IMR-90 (cell line): ENCODE results near the gene FKBP14. TPM values are rescaled to one million over a fixed set of nuclear protein-coding genes. Genes with fewer than 3 reads are reported as not detected.

Experiments used
- ATAC-seq: fragments of 200-7000 bp; cut with Tn5 transposase; 2 replicates; pipeline ENCODE4 v1.9.1; 2020; ENCODE audit warnings: low read depth, mild to moderate bottlenecking, moderate library complexity
- BruUV-seq: library from RNA; stranded (reverse); fragments of 400-500 nt; replicated peaks from 2 replicates; lab custom pipeline; 2021; lab: Mats Ljungman, UMichigan
- CTCF ChIA-PET: fragments of 300-600 bp; formaldehyde crosslinking; extraction: SDS; loops from one replicate; lab custom pipeline; 2021; ENCODE audit warnings: antibody characterized with exemption; lab: Yijun Ruan, JAX
- POLR2A ChIA-PET: fragments of 300-600 bp; sonication (Branson Sonifier 250); formaldehyde crosslinking; loops from one replicate; lab custom pipeline; 2022; ENCODE audit warnings: antibody characterized with exemption; ENCODE audit not compliant: unreplicated experiment; lab: Charles Lee
- DNase-seq: peaks from one replicate; pipeline ENCODE4 v3.0.0; 2013
- H2AFZ ChIP-seq: replicated peaks from 2 replicates; pipeline ENCODE3; 2013; ENCODE audit warnings: low read length, mild to moderate bottlenecking; ENCODE audit not compliant: poor library complexity
- H2AK5ac ChIP-seq: 2 replicates; pipeline ENCODE4 v1.6.1; 2013; ENCODE audit warnings: low read depth, low read length, inconsistent platforms
- H2AK9ac ChIP-seq: replicated peaks from 2 replicates; pipeline ENCODE3; 2013; ENCODE audit warnings: mild to moderate bottlenecking, low read depth, low read length, moderate library complexity; ENCODE audit not compliant: poor library complexity
- H2BK120ac ChIP-seq: 2 replicates; pipeline ENCODE4 v1.6.1; 2013; ENCODE audit warnings: low read depth, low read length, inconsistent platforms
- H2BK15ac ChIP-seq: 3 replicates; pipeline ENCODE4 v1.6.1; 2013; ENCODE audit warnings: low read depth, low read length, inconsistent platforms
- H2BK20ac ChIP-seq: 2 replicates; pipeline ENCODE4 v1.6.1; 2013; ENCODE audit warnings: low read depth, mild to moderate bottlenecking, inconsistent platforms, low read length, moderate library complexity
- H2BK5ac ChIP-seq: 2 replicates; pipeline ENCODE4 v1.6.1; 2013; ENCODE audit warnings: mild to moderate bottlenecking, low read depth, low read length, inconsistent platforms; ENCODE audit not compliant: poor library complexity, severe bottlenecking
- H3K14ac ChIP-seq: replicated peaks from 2 replicates; pipeline ENCODE4 v1.6.1; 2013; ENCODE audit warnings: low read depth, low read length, inconsistent platforms
- H3K18ac ChIP-seq: 2 replicates; pipeline ENCODE4 v1.6.1; 2013; ENCODE audit warnings: low read depth, low read length, control low read depth
- H3K23ac ChIP-seq: 2 replicates; pipeline ENCODE4 v1.6.1; 2013; ENCODE audit warnings: low read depth, low read length, inconsistent platforms
- H3K27ac ChIP-seq: 2 replicates; pipeline ENCODE4 v1.5.1; 2013; ENCODE audit warnings: mild to moderate bottlenecking, control low read depth, low read length; ENCODE audit not compliant: insufficient read depth
- H3K27me3 ChIP-seq: 2 replicates; pipeline ENCODE4 v1.6.1; 2013; ENCODE audit warnings: low read length; ENCODE audit not compliant: control insufficient read depth, insufficient read depth
- H3K36me3 ChIP-seq: 2 replicates; pipeline ENCODE4 v1.6.1; 2013; ENCODE audit warnings: low read length, mixed read lengths; ENCODE audit not compliant: control insufficient read depth, insufficient read depth
- H3K4ac ChIP-seq: 2 replicates; pipeline ENCODE4 v1.6.1; 2013; ENCODE audit warnings: low read depth, low read length, inconsistent platforms
- H3K4me1 ChIP-seq: 2 replicates; pipeline ENCODE4 v1.6.1; 2013; ENCODE audit warnings: low read length, mixed read lengths; ENCODE audit not compliant: control insufficient read depth, insufficient read depth
- H3K4me2 ChIP-seq: 2 replicates; pipeline ENCODE4 v1.6.1; 2013; ENCODE audit warnings: low read depth, mild to moderate bottlenecking, control low read depth, low read length, moderate library complexity
- H3K4me3 ChIP-seq: 2 replicates; pipeline ENCODE4 v1.5.1; 2013; ENCODE audit warnings: low read depth, mild to moderate bottlenecking, control low read depth, low read length, moderate library complexity; ENCODE audit not compliant: insufficient read depth
- H3K56ac ChIP-seq: 2 replicates; pipeline ENCODE4 v1.6.1; 2013; ENCODE audit warnings: low read length, inconsistent platforms; ENCODE audit not compliant: insufficient read depth; ENCODE audit errors: extremely low read depth
- H3K79me1 ChIP-seq, 2 experiments: 2 replicates each; pipeline ENCODE4 v1.6.1; 2013; ENCODE audit warnings: low read length in 2 of 2, inconsistent platforms in 1 of 2, low read depth in 1 of 2
- H3K9ac ChIP-seq: 2 replicates; pipeline ENCODE4 v1.6.1; 2013; ENCODE audit warnings: low read depth, low read length, control low read depth
- H3K9me1 ChIP-seq: 2 replicates; pipeline ENCODE4 v1.6.1; 2013; ENCODE audit warnings: low read length, inconsistent platforms; ENCODE audit not compliant: insufficient read depth
- H3K9me3 ChIP-seq: 2 replicates; pipeline ENCODE4 v1.6.1; 2013; ENCODE audit warnings: low read length; ENCODE audit not compliant: control insufficient read depth, insufficient read depth
- H4K20me1 ChIP-seq: 2 replicates; pipeline ENCODE4 v1.6.1; 2013; ENCODE audit warnings: low read length, inconsistent platforms; ENCODE audit not compliant: insufficient read depth
- H4K5ac ChIP-seq: 2 replicates; pipeline ENCODE4 v1.6.1; 2013; ENCODE audit warnings: mild to moderate bottlenecking, low read depth, low read length, control low read depth
- H4K8ac ChIP-seq, 2 experiments: 2 replicates each; pipeline ENCODE4 v1.6.1; 2013; ENCODE audit warnings: low read depth in 2 of 2, low read length in 2 of 2, control low read depth in 1 of 2, inconsistent platforms in 1 of 2
- H4K91ac ChIP-seq: 2 replicates; pipeline ENCODE4 v1.6.1; 2013; ENCODE audit warnings: low read depth, low read length, inconsistent platforms; ENCODE audit not compliant: insufficient read depth
- CTCF ChIP-seq: conservative IDR thresholded peaks from 2 replicates; pipeline ENCODE4 v1.5.1; 2012; ENCODE audit warnings: mild to moderate bottlenecking, low read depth, low read length, improper control_type of control experiment
- ELK1 ChIP-seq: fragments of 150-350 bp; IDR thresholded peaks from 2 replicates; pipeline ENCODE4 v1.6.1; 2016; ENCODE audit warnings: low read depth, mild to moderate bottlenecking, low read length, moderate library complexity, borderline replicate concordance
- FOS ChIP-seq: fragments of 150-350 bp; IDR thresholded peaks from 2 replicates; pipeline ENCODE4 v1.6.1; 2016; ENCODE audit warnings: low read depth, low read length
- MAFK ChIP-seq: IDR thresholded peaks from 2 replicates; pipeline ENCODE4 v1.6.1; 2012; ENCODE audit warnings: low read depth, low read length, improper control_type of control experiment
- MXI1 ChIP-seq: IDR thresholded peaks from 2 replicates; pipeline ENCODE4 v1.6.1; 2012; ENCODE audit warnings: low read depth, mild to moderate bottlenecking, low read length, moderate library complexity, borderline replicate concordance
- USF2 ChIP-seq: fragments of 150-350 bp; IDR thresholded peaks from 2 replicates; pipeline ENCODE4 v1.6.1; 2017; ENCODE audit warnings: mild to moderate bottlenecking, antibody characterized with exemption, low read length, low read depth
- WGBS, 2 experiments: methylation state at CpG; one replicate each; pipeline versions ENCODE4 v1.1.5 to v1.1.7; 2013; ENCODE audit warnings: missing lambda C conversion rate in 2 of 2; ENCODE audit not compliant: insufficient read length in 1 of 2; ENCODE audit errors: extremely low coverage in 2 of 2; 5-methylcytosine and 5-hydroxymethylcytosine counted together
- dilution Hi-C: fragments of 300-500 bp; cut with HindIII; formaldehyde crosslinking; loops from one replicate; pipeline ENCODE4 v1.14.3; 2018; ENCODE audit warnings: low sequenced_read_pairs; ENCODE audit not compliant: unreplicated experiment
- in situ Hi-C: fragments of 300-500 bp; cut with MboI; formaldehyde crosslinking; loops from 3 replicates; pipeline ENCODE4 v1.14.3; 2019; ENCODE audit warnings: low sequenced_read_pairs, inconsistent platforms, mixed read lengths
- intact Hi-C: fragments of 100-400 bp; cut with micrococcal nuclease; formaldehyde crosslinking; loops from 2 replicates; pipeline ENCODE4 v1.10.0; 2022
- polyA plus RNA-seq, 3 experiments: library from polyadenylated mRNA; depleted of rRNA; stranded (reverse); fragments of >200 nt; gene quantifications; 2 replicates each; pipeline ENCODE4 v1.2.3, GENCODE V29; 2012; ENCODE audit warnings: low replicate concordance in 1 of 3
- total RNA-seq: library from RNA; depleted of rRNA; stranded (reverse); fragments of >200 nt; gene quantifications from 2 replicates; pipeline ENCODE4 v1.2.3, GENCODE V29; 2012

The FKBP14 gene
- total and polyA plus RNA-seq, 2 of the 4 experiments (the other 2 are of a cell fraction), result 26.3 to 27.1 TPM

GRCh38 chr7:29987811-29988317, 38.6 kb downstream of the FKBP14 start (continued):
- TF ChIP-seq CTCF, result no peak

GRCh38 chr7:29987083-29987482, 39.4 kb downstream of the FKBP14 start:
- ChIA-PET POLR2A (no interaction called here), CTCF (no interaction called here)
- Histone ChIP-seq H3K9ac (no peak overlapping the region), H2AFZ (no peak overlapping the region), H2AK9ac (no peak overlapping the region), H3K9me3 (no peaks in the 10 kb centered on the region), H4K5ac (no peak overlapping the region), H2BK120ac (peak overlapping the region; percentile 36; the same call in 1 of the 2 replicates), H3K79me1 (peaks cover 7 to 50% of the 10 kb centered on the region in 2 experiments; a peak in 3 of 4 replicates), H3K23ac (no peak overlapping the region), H3K4ac (peak overlapping the region; percentile 21), H4K20me1 (peaks cover 22% of the 10 kb centered on the region), H2AK5ac (peak overlapping the region; percentile 88), H4K91ac (peak overlapping the region; percentile 64; the same call in 1 of the 2 replicates), H2BK15ac (peak overlapping the region; percentile 55; the same call in 1 of the 3 replicates), H3K36me3 (no peaks in the 10 kb centered on the region), H3K9me1 (peaks cover 8% of the 10 kb centered on the region), H3K18ac (peak overlapping the region; percentile 5; the same call in 1 of the 2 replicates), H2BK20ac (peak overlapping the region; percentile 54; the same call in 1 of the 2 replicates), H3K4me2 (peak overlapping the region; percentile 70), H4K8ac (peak overlapping the region in 1 of 2 experiments; percentile 89; a peak in 3 of 4 replicates), H2BK5ac (peak overlapping the region; percentile 94), H3K4me1 (peaks cover 10% of the 10 kb centered on the region), H3K27ac (peak overlapping the region; percentile 18), H3K14ac (peak overlapping the region; percentile 32; the same call in 1 of the 2 replicates), H3K4me3 (no peak overlapping the region), H3K56ac (no peak overlapping the region), H3K27me3 (no peaks in the 10 kb centered on the region)
- no CpG with 5 or more reads among the region's 2 CpGs for WGBS, 2 experiments
- DNase-seq (peak; percentile 65), ATAC-seq (peak; percentile 22)
- TSS peak; percentile 23 for BruUV-seq
- intact Hi-C loops (no loop called here), in situ Hi-C loops (no loop called here), dilution Hi-C loops (no loop called here)
- TF ChIP-seq ELK1, result no peak
- TF ChIP-seq FOS, result 0 out of 2 replicates have a peak, but pooled peaks have one; percentile 12
- no peak for TF ChIP-seq MXI1
- no peak for TF ChIP-seq MAFK
- TF ChIP-seq USF2, result no peak
